Pancreas (tissue), 10 donors: ENCODE results near the gene SAMD15. TPM values are rescaled to one million over a fixed set of nuclear protein-coding genes. Genes with fewer than 3 reads are reported as not detected.

Experiments used
- ATAC-seq, 4 donors: fragments of 200-7000 bp; cut with Tn5 transposase; one replicate each; pipeline versions ENCODE4 v1.8.0 to v1.9.1; 2020; ENCODE audit warnings: mild to moderate bottlenecking in 4 of 4, moderate library complexity in 4 of 4
- DNase-seq, 6 donors: peaks; one replicate each; pipeline ENCODE4 v3.0.0-alpha.2; 2020
- FAIRE-seq: peaks from 2 replicates; lab custom pipeline; 2012; peaks lifted over from hg19 to GRCh38; lab: Jason Lieb, UNC
- H3K27ac ChIP-seq, 4 donors: fragments of 200-600 bp; sonication (generic); 1 replicate in 3 of 4; 2 replicates in 1 of 4; pipeline versions ENCODE4 v1.5.0 to v1.8.0; 2020
- H3K27me3 ChIP-seq, 4 donors: fragments of 200-600 bp; one replicate each; pipeline ENCODE4 v1.8.0; 2021
- H3K36me3 ChIP-seq, 3 donors: fragments of 200-600 bp; sonication (generic) in 1 of 3; one replicate each; pipeline versions ENCODE4 v1.5.0 to v1.8.0; 2020 to 2021
- H3K4me1 ChIP-seq, 3 donors: fragments of 200-600 bp; one replicate each; pipeline ENCODE4 v1.8.0; 2021
- H3K4me3 ChIP-seq, 4 donors: fragments of 200-600 bp; sonication (generic) in 2 of 4; one replicate each; pipeline versions ENCODE4 v1.5.0 to v1.8.0; 2020 to 2021
- H3K9me3 ChIP-seq, 4 donors: fragments of 200-600 bp; one replicate each; pipeline ENCODE4 v1.8.0; 2021
- CTCF ChIP-seq, 4 donors: fragments of 200-600 bp; sonication (generic) in 3 of 4; IDR thresholded peaks; one replicate each; pipeline versions ENCODE4 v1.5.0 to v1.8.0; 2021; ENCODE audit warnings: antibody characterized with exemption in 4 of 4
- WGBS, 2 donors: extraction: QIAGEN DNeasy Blood & Tissue Kit; methylation state at CpG; one replicate each; pipeline ENCODE4 v1.1.7; 2013; 5-methylcytosine and 5-hydroxymethylcytosine counted together
- intact Hi-C, 3 donors: fragments of 100-400 bp; cut with DNase I; formaldehyde crosslinking; loops; one replicate each; pipeline versions ENCODE4 v1.11.1 to v1.14.2; 2022
- polyA plus RNA-seq, 2 donors: library from polyadenylated mRNA; stranded (reverse); fragments of 200-250 nt; gene quantifications; one replicate each; pipeline ENCODE4 v1.2.3, GENCODE V29; 2013
- total RNA-seq, 6 donors: library from RNA; stranded (reverse); fragmentation: NEBNext Ultra II Directional in 4 of 6; extraction: Animal tissue kit (Norgen Biotek cat#: 25700) in 4 of 6; gene quantifications; one replicate each; pipeline versions ENCODE4 v1.2.1 to v1.2.4, GENCODE V29; 2021 to 2023
- donor health status: healthy with polysubstance abuse.
- donor health status: DM: no; HTN: no; CAD: no; lungs with moderate emphysema.
- donor health status: DM: no; HTN: no; CAD: no.
- donor health status: control.
- donor health status: control.
- donor health status: Bipolar disorder and iron deficiency.
- donor health status: DM: yes; HTN: yes; CAD: no.
- donor health status: DM: no; HTN: no; CAD: no.
- donor health status: DM: no; HTN: no; CAD: no.
- donor health status: DM: yes; HTN: yes; CAD: no.

The SAMD15 gene
- total and polyA plus RNA-seq, 8 donors = 0.28 to 1.5 (median 0.92) TPM

- ATAC-seq (no peak), FAIRE-seq (no peak), DNase-seq (no peak)
- TF ChIP-seq CTCF (IDR thresholded peaks at IDR 0.05) = no peak
- peaks cover 4 to 55% (median 25%) of the 10 kb centered on the region in 3 donors for H3K36me3 ChIP-seq
- no peak overlapping the region for H3K4me3 ChIP-seq
- no peak overlapping the region for H3K27ac ChIP-seq
- WGBS, 2 donors = 96 to 97% methylated on average over 4 of the region's 4 CpGs
- no peaks in the 10 kb centered on the region for H3K4me1 ChIP-seq
- H3K27me3 ChIP-seq = no peaks in the 10 kb centered on the region
- H3K9me3 ChIP-seq = no peaks in the 10 kb centered on the region
- intact Hi-C loops = no loop called here
Measured at GRCh38 chr14:77439861-77440260, 62.7 kb downstream of the SAMD15 start.

Other genes with a start within 250 kb of the SAMD15 start
- under 1 TPM in 1 of 6 donors, not detected in 5; 0.04 TPM for gene ZDHHC22, start 235.6 kb upstream of the SAMD15 start, total RNA-seq
- under 1 TPM; 0.04 to 0.19 TPM for gene ZDHHC22, start 235.6 kb upstream of the SAMD15 start, polyA plus RNA-seq
- gene TMEM63C, start 195.6 kb upstream of the SAMD15 start, total RNA-seq = 1 to 10 TPM; 2.8 to 6.8 (median 3.3) TPM
- 10 to 100 TPM in 1 of 2 donors, 1 to 10 TPM in 1; 5.4 to 10.6 TPM for gene TMEM63C, start 195.6 kb upstream of the SAMD15 start, polyA plus RNA-seq
- 1 to 10 TPM in 1 of 6 donors, under 1 TPM in 3, not detected in 2; 0.13 to 3.4 (median 0.31) TPM for gene NGB, start 106.2 kb upstream of the SAMD15 start, total RNA-seq
- under 1 TPM in 1 of 2 donors, not detected in 1; 0.38 TPM for gene NGB, start 106.2 kb upstream of the SAMD15 start, polyA plus RNA-seq
- 10 to 100 TPM; 11.9 to 26.2 (median 14.7) TPM for gene POMT2, start 56.5 kb upstream of the SAMD15 start, total RNA-seq
- 10 to 100 TPM; 27.5 to 29.5 TPM for gene POMT2, start 56.5 kb upstream of the SAMD15 start, polyA plus RNA-seq
- 10 to 100 TPM in 2 of 6 donors, 1 to 10 TPM in 4; 6.3 to 13.2 (median 8.5) TPM for gene GSTZ1, start 56.3 kb upstream of the SAMD15 start, total RNA-seq
- 10 to 100 TPM; 16.8 to 18.4 TPM for gene GSTZ1, start 56.3 kb upstream of the SAMD15 start, polyA plus RNA-seq
- gene TMED8, start 285 bp upstream of the SAMD15 start, total RNA-seq = 1 to 10 TPM; 4.4 to 7.0 (median 5.8) TPM
- 1 to 10 TPM; 2.7 to 9.6 TPM for gene TMED8, start 285 bp upstream of the SAMD15 start, polyA plus RNA-seq
- under 1 TPM; 0.16 to 0.58 (median 0.43) TPM for gene NOXRED1, start 46.1 kb downstream of the SAMD15 start, total RNA-seq
- under 1 TPM; 0.30 to 0.77 TPM for gene NOXRED1, start 46.1 kb downstream of the SAMD15 start, polyA plus RNA-seq
- 10 to 100 TPM in 1 of 6 donors, 1 to 10 TPM in 5; 6.1 to 12.5 (median 7.7) TPM for gene VIPAS39, start 80.2 kb downstream of the SAMD15 start, total RNA-seq
- gene VIPAS39, start 80.2 kb downstream of the SAMD15 start, polyA plus RNA-seq = 1 to 10 TPM; 6.5 to 8.3 TPM
- 10 to 100 TPM; 23.2 to 64.3 (median 33.0) TPM for gene AHSA1, start 80.7 kb downstream of the SAMD15 start, total RNA-seq
- 10 to 100 TPM; 36.0 to 43.9 TPM for gene AHSA1, start 80.7 kb downstream of the SAMD15 start, polyA plus RNA-seq
- gene ISM2, start 121.4 kb downstream of the SAMD15 start, total RNA-seq = not detected
- not detected for gene ISM2, start 121.4 kb downstream of the SAMD15 start, polyA plus RNA-seq
- 10 to 100 TPM in 3 of 6 donors, 1 to 10 TPM in 3; 8.2 to 19.4 (median 11.1) TPM for gene SPTLC2, start 239.3 kb downstream of the SAMD15 start, total RNA-seq
- 1 to 10 TPM; 3.2 to 3.9 TPM for gene SPTLC2, start 239.3 kb downstream of the SAMD15 start, polyA plus RNA-seq